HG03520 (cell line): ENCODE measurements around the gene PDGFRB.

Source experiments
- ATAC-seq: cut with Tn5 transposase; IDR thresholded peaks from one replicate; pipeline ENCODE4 v1.9.1; 2021; ENCODE audit warnings: mild to moderate bottlenecking, moderate library complexity; ENCODE audit not compliant: unreplicated experiment

PDGFRB gene

GRCh38 chr5:150182774-150183173 is 27.1 kb upstream of the PDGFRB start:
- ATAC-seq: no peak

GRCh38 chr5:150181766-150182545 is 26.3 kb upstream of the PDGFRB start:
- ATAC-seq: no peak

- no peak for ATAC-seq
Measured at GRCh38 chr5:150181027-150181426, 25.4 kb upstream of the PDGFRB start.

GRCh38 chr5:150180241-150181026 is 24.8 kb upstream of the PDGFRB start:
- no peak for ATAC-seq

- no peak for ATAC-seq
Measured at GRCh38 chr5:150179019-150179620, 23.5 kb upstream of the PDGFRB start.

- no peak for ATAC-seq
Measured at GRCh38 chr5:150178262-150178661, 22.6 kb upstream of the PDGFRB start.

GRCh38 chr5:150177721-150178120 is 22.1 kb upstream of the PDGFRB start:
- ATAC-seq: no peak

GRCh38 chr5:150176745-150177477 is 21.3 kb upstream of the PDGFRB start:
- no peak for ATAC-seq

- ATAC-seq: no peak
Measured at GRCh38 chr5:150175536-150175935, 19.9 kb upstream of the PDGFRB start.

GRCh38 chr5:150175076-150175475 is 19.4 kb upstream of the PDGFRB start:
- ATAC-seq: no peak

GRCh38 chr5:150174285-150174684 is 18.6 kb upstream of the PDGFRB start:
- no peak for ATAC-seq

GRCh38 chr5:150173161-150173560 is 17.5 kb upstream of the PDGFRB start:
- no peak for ATAC-seq

- no peak for ATAC-seq
Measured at GRCh38 chr5:150172556-150172955, 16.9 kb upstream of the PDGFRB start.

- no peak for ATAC-seq
Measured at GRCh38 chr5:150172145-150172544, 16.5 kb upstream of the PDGFRB start.

- no peak for ATAC-seq
Measured at GRCh38 chr5:150168864-150169263, 13.2 kb upstream of the PDGFRB start.

- ATAC-seq: no peak
Measured at GRCh38 chr5:150167908-150168307, 12.3 kb upstream of the PDGFRB start.

- no peak for ATAC-seq
Measured at GRCh38 chr5:150167512-150167850, 11.8 kb upstream of the PDGFRB start.

GRCh38 chr5:150166650-150167511 is 11.2 kb upstream of the PDGFRB start, which contains the start of gene CDX1:
CDX1 (plus strand) TSS chr5:150166778; CDS start chr5:150166877, 99 bp downstream.
- no peak for ATAC-seq

GRCh38 chr5:150166037-150166649 is 10.5 kb upstream of the PDGFRB start:
- no peak for ATAC-seq
